ENCODE results near the gene THEMIS.

Gene THEMIS

GRCh38 chr6:127900935-127901334, at the start of gene THEMIS:
THEMIS (minus strand) TSS chr6:127901058; CDS start chr6:127900932, 126 bp downstream.
- H3K27ac ChIP-seq = no peak within 1 kb of the TSS
- H3K4me3 ChIP-seq = no peak within 1 kb of the TSS
- no peak for DNase-seq (ENCODE audit: low spot score)
- no peak for TF ChIP-seq CTCF (IDR thresholded peaks at IDR 0.05)

GRCh38 chr6:127949251-127949650, 48.4 kb upstream of the THEMIS start:
- no peak for DNase-seq (ENCODE audit: low spot score)
- H3K27ac ChIP-seq = no peak overlapping the region
- TF ChIP-seq CTCF (IDR thresholded peaks at IDR 0.05) = no peak

DNA sequence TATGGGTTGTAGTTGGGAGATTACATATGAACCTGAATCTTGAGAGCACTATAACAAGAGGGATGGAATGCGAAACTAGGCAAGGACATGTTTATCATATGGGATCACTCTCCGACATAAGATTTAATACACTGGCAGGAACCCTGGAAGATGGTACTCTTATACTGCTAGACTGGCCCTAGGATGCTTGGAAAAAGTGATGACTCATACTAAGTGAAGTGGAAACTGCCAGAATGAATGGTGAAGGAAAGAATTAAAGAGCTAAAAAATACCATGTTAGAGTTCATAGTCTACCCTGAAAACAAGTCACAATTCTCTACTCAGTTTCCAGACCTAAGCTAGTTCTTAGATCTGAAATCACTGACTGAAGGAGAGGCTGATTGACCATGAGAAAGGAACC, 45.5 kb upstream of the THEMIS start:
- H3K4me3 ChIP-seq = no peak overlapping the region
- H3K27ac ChIP-seq = no peak overlapping the region
- TF ChIP-seq CTCF (IDR thresholded peaks at IDR 0.05) = no peak
- no peak for DNase-seq (ENCODE audit: low spot score)

More at GRCh38 chr6:127949251-127949650, 48.4 kb upstream of the THEMIS start:
- no peak overlapping the region for H3K4me3 ChIP-seq

- H3K27ac ChIP-seq = no peak overlapping the region
- no peak overlapping the region for H3K4me3 ChIP-seq
- no peak for TF ChIP-seq CTCF (IDR thresholded peaks at IDR 0.05)
- DNase-seq (ENCODE audit: low spot score) = no peak
Measured at GRCh38 chr6:127945434-127946097, 44.7 kb upstream of the THEMIS start.

DNA sequence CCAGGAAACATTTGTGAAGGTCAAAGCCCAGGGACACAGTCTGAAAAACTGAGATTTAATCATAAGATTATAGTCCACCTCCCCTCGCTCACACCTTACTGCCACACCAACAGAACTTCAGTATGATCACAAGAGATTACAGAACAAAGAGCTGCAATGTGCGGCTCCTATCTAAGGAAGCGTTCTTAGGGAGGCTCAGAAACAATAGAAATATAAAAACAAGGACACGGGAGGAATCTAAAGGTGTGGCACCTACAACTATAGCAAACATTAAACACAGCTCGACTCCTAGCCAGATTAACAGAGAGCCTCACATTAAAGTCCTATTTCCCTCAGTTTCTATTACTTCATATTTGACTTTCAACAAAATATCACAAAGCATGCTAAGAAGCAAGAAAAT, 40.4 kb upstream of the THEMIS start:
- TF ChIP-seq CTCF (IDR thresholded peaks at IDR 0.05) = no peak
- no peak for DNase-seq (ENCODE audit: low spot score)
- no peak overlapping the region for H3K4me3 ChIP-seq
- no peak overlapping the region for H3K27ac ChIP-seq

- DNase-seq (ENCODE audit: low spot score) = no peak
- H3K27ac ChIP-seq = no peak overlapping the region
- TF ChIP-seq CTCF (IDR thresholded peaks at IDR 0.05) = no peak
- H3K4me3 ChIP-seq = no peak overlapping the region
Measured at GRCh38 chr6:127939442-127940066, 38.7 kb upstream of the THEMIS start.

DNA sequence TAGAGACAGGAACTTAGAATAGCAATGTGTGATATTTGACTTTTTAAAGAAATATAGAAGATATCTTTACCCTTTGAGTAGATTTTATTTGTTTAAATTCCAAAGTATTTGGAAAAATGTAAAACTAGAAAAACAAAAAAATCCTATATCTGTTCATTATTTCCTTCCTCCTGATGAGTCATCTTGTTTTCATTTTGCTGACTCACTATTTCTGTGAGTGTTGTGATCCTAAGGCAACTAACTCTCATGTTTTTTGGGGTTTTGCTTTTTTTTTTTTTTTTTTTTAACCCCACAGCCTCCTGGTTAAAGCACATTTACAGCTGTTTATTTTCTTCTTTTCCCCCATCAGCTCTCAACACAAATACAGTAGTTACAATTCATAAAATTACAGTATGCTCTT, 37.8 kb upstream of the THEMIS start:
- Histone ChIP-seq H3K4me3 (no peak overlapping the region), H3K27ac (no peak overlapping the region)
- no peak for TF ChIP-seq CTCF (IDR thresholded peaks at IDR 0.05)
- DNase-seq (ENCODE audit: low spot score) = no peak

All from coronary artery (tissue), 2 donors.